Smooth muscle cell (in vitro differentiated cells): Measurements from ENCODE around the gene TATDN2. TPM values are rescaled to one million over a fixed set of nuclear protein-coding genes. Genes with fewer than 3 reads are reported as not detected.

ENCODE experiments used
- DNase-seq: peaks from one replicate; lab custom pipeline; 2025; ENCODE audit not compliant: unreplicated experiment; lab: John Stamatoyannopoulos, UW
- H2AFZ ChIP-seq: fragments of 200-600 bp; sonication (generic); 2 replicates; pipeline ENCODE4 v1.6.0; 2016; ENCODE audit warnings: antibody characterized with exemption, low read depth, mild to moderate bottlenecking
- H3F3A ChIP-seq: fragments of 200-600 bp; sonication (generic); 2 replicates; pipeline ENCODE4 v1.6.0; 2017; ENCODE audit warnings: antibody characterized with exemption, low read depth
- H3K27ac ChIP-seq: fragments of 200-600 bp; sonication (generic); 2 replicates; pipeline ENCODE4 v1.5.1; 2016; ENCODE audit warnings: low read depth, mild to moderate bottlenecking
- H3K27me3 ChIP-seq: fragments of 200-600 bp; sonication (generic); 2 replicates; pipeline ENCODE4 v1.6.1; 2016; ENCODE audit warnings: low read depth, mild to moderate bottlenecking
- H3K36me3 ChIP-seq: fragments of 200-600 bp; sonication (generic); 2 replicates; pipeline ENCODE4 v1.5.1; 2016; ENCODE audit warnings: low read depth
- H3K4me1 ChIP-seq: fragments of 200-600 bp; sonication (generic); 2 replicates; pipeline ENCODE4 v1.5.1; 2016; ENCODE audit warnings: low read depth
- H3K4me2 ChIP-seq: fragments of 200-600 bp; sonication (generic); 2 replicates; pipeline ENCODE4 v1.6.0; 2016; ENCODE audit warnings: mild to moderate bottlenecking
- H3K4me3 ChIP-seq: fragments of 200-600 bp; sonication (generic); 2 replicates; pipeline ENCODE4 v1.5.1; 2016; ENCODE audit warnings: mild to moderate bottlenecking
- H3K79me2 ChIP-seq: fragments of 200-600 bp; sonication (generic); 2 replicates; pipeline ENCODE4 v1.6.0; 2016; ENCODE audit warnings: low read depth, mild to moderate bottlenecking
- H3K9ac ChIP-seq: fragments of 200-600 bp; sonication (generic); 2 replicates; pipeline ENCODE4 v1.6.0; 2016; ENCODE audit warnings: low read depth
- H3K9me3 ChIP-seq: fragments of 200-600 bp; sonication (generic); replicated peaks from 2 replicates; pipeline ENCODE4 v1.5.1; 2016; ENCODE audit warnings: low read depth
- H4K20me1 ChIP-seq: fragments of 200-600 bp; sonication (generic); 2 replicates; pipeline ENCODE4 v1.6.0; 2016; ENCODE audit warnings: low read depth
- CTCF ChIP-seq: fragments of 200-600 bp; sonication (generic); IDR thresholded peaks from 2 replicates; pipeline ENCODE4 v1.5.1; 2017; ENCODE audit warnings: borderline replicate concordance, mild to moderate bottlenecking, antibody characterized with exemption; ENCODE audit not compliant: insufficient read depth, poor library complexity, severe bottlenecking
- WGBS: methylation state at CpG from one replicate; pipeline ENCODE4 v1.1.7; 2016; ENCODE audit warnings: low lambda C conversion rate; 5-methylcytosine and 5-hydroxymethylcytosine counted together
- microRNA counts: library from miRNA; unstranded; fragments of <30 nt; microRNA quantifications from one replicate; lab custom pipeline; 2016
- microRNA-seq: library from miRNA; unstranded; fragments of <30 nt; microRNA quantifications from one replicate; pipeline ENCODE4, GENCODE V29; 2016; ENCODE audit warnings: borderline number of aligned reads
- polyA plus RNA-seq: library from polyadenylated mRNA; unstranded; fragments of >200 nt; fragmentation: Nextera tagmentation; extraction: Ambion mirVana; gene quantifications from 2 replicates; pipeline ENCODE4 v1.2.1, GENCODE V29; 2016
- small RNA-seq: library from RNA; depleted of rRNA; stranded (forward); fragments of <200 nt; gene quantifications from one replicate; pipeline ENCODE3, GENCODE V24; 2014
- total RNA-seq: library from RNA; depleted of rRNA; stranded (reverse); fragments of >200 nt; gene quantifications from 2 replicates; pipeline ENCODE4 v1.2.3, GENCODE V29; 2014

Gene TATDN2
- total and polyA plus RNA-seq, 2 experiments from 2014 or later = 3.3 to 23.6 TPM

- Histone ChIP-seq H3K27me3 (peaks cover 71% of the 10 kb centered on the region), H4K20me1 (no peaks in the 10 kb centered on the region), H3K4me3 (no peak overlapping the region), H3K4me1 (no peaks in the 10 kb centered on the region), H3F3A (no peaks in the 10 kb centered on the region), H3K9ac (no peak overlapping the region), H3K9me3 (no peaks in the 10 kb centered on the region), H3K27ac (no peak overlapping the region), H3K79me2 (no peaks in the 10 kb centered on the region), H2AFZ (no peak overlapping the region), H3K4me2 (no peak overlapping the region), H3K36me3 (no peaks in the 10 kb centered on the region)
- no peak for DNase-seq
- TF ChIP-seq CTCF = no peak
- WGBS = 71% methylated on average over 28 of the region's 31 CpGs
Measured at GRCh38 chr3:10328460-10329071, 80.3 kb downstream of the TATDN2 start.

- no peaks in the 10 kb centered on the region for H3K9me3 ChIP-seq
- H3F3A ChIP-seq = no peaks in the 10 kb centered on the region
- no peaks in the 10 kb centered on the region for H3K4me1 ChIP-seq
- H2AFZ ChIP-seq = no peak overlapping the region
- H3K4me2 ChIP-seq = no peak overlapping the region
- 84% methylated on average over 14 of the region's 14 CpGs for WGBS
- no peak overlapping the region for H3K27ac ChIP-seq
- H4K20me1 ChIP-seq = no peaks in the 10 kb centered on the region
- peaks cover 71% of the 10 kb centered on the region for H3K27me3 ChIP-seq
- TF ChIP-seq CTCF = no peak
- H3K79me2 ChIP-seq = no peaks in the 10 kb centered on the region
- H3K9ac ChIP-seq = no peak overlapping the region
- H3K36me3 ChIP-seq = no peaks in the 10 kb centered on the region
- no peak for DNase-seq
- no peak overlapping the region for H3K4me3 ChIP-seq
Measured at GRCh38 chr3:10329495-10330015, 81.3 kb downstream of the TATDN2 start.

- Histone ChIP-seq H3F3A (no peaks in the 10 kb centered on the region), H3K27ac (no peak overlapping the region), H3K4me1 (no peaks in the 10 kb centered on the region), H3K9ac (no peak overlapping the region), H3K9me3 (no peaks in the 10 kb centered on the region), H3K79me2 (no peaks in the 10 kb centered on the region), H4K20me1 (no peaks in the 10 kb centered on the region), H3K36me3 (no peaks in the 10 kb centered on the region), H2AFZ (no peak overlapping the region), H3K4me2 (no peak overlapping the region), H3K27me3 (peaks cover 65% of the 10 kb centered on the region), H3K4me3 (no peak overlapping the region)
- DNase-seq = no peak
- 71% methylated on average over 12 of the region's 12 CpGs for WGBS
- no peak for TF ChIP-seq CTCF
Measured at GRCh38 chr3:10330319-10330718, 82.1 kb downstream of the TATDN2 start.

MicroRNA genes within 50 kb of the gene (microRNA counts, 767-probe panel; counts per million panel counts)
- 183 counts per million for microRNA hsa-miR-378b (lab: Ali Mortazavi, UCI)

Small RNA genes within 50 kb of the gene (microRNA-seq; reads per million reads assigned to microRNA genes)
- gene MIR378B = not detected

Small RNA genes within 50 kb of the gene (small RNA-seq; reads per million reads assigned to genes)
- not detected for gene MIR378B
- not detected for gene RF02126

Other genes with a start within 250 kb of the TATDN2 start
- gene FANCD2, start 222.0 kb upstream of the TATDN2 start, total RNA-seq = 5.6 and 7.6 TPM in 2 replicates
- 4.4 and 5.8 TPM in 2 replicates for gene FANCD2, start 222.0 kb upstream of the TATDN2 start, polyA plus RNA-seq
- not detected in 2 replicates for gene FANCD2OS, start 140.2 kb upstream of the TATDN2 start, total RNA-seq
- gene FANCD2OS, start 140.2 kb upstream of the TATDN2 start, polyA plus RNA-seq = not detected in 2 replicates
- gene BRK1, start 132.8 kb upstream of the TATDN2 start, total RNA-seq = 111 and 117 TPM in 2 replicates
- 228 and 231 TPM in 2 replicates for gene BRK1, start 132.8 kb upstream of the TATDN2 start, polyA plus RNA-seq
- 21.4 and 26.8 TPM in 2 replicates for gene VHL, start 106.7 kb upstream of the TATDN2 start, total RNA-seq
- 13.9 and 19.5 TPM in 2 replicates for gene VHL, start 106.7 kb upstream of the TATDN2 start, polyA plus RNA-seq
- gene IRAK2, start 83.5 kb upstream of the TATDN2 start, total RNA-seq = 1.9 and 3.4 TPM in 2 replicates
- gene IRAK2, start 83.5 kb upstream of the TATDN2 start, polyA plus RNA-seq = 2.8 and 3.3 TPM in 2 replicates
- gene GHRL, start 44.5 kb downstream of the TATDN2 start, total RNA-seq = not detected in 2 replicates
- 0.45 and 0.76 TPM in 2 replicates for gene GHRL, start 44.5 kb downstream of the TATDN2 start, polyA plus RNA-seq
- 221 and 247 TPM in 2 replicates for gene SEC13, start 72.7 kb downstream of the TATDN2 start, total RNA-seq
- gene SEC13, start 72.7 kb downstream of the TATDN2 start, polyA plus RNA-seq = 400 and 476 TPM in 2 replicates